Kidney epithelial cell (primary cell): ENCODE results near the gene SNAPC3. TPM values are rescaled to one million over a fixed set of nuclear protein-coding genes. Genes with fewer than 3 reads are reported as not detected.
A peak's percentile ranks its signal among the peaks of the same experiment; 100 is the strongest.
"Not testable (repeated sequence)": the region's sequence is repeated elsewhere in the genome, so short reads cannot be mapped to it uniquely, and the experiment has no call there.

Experiments
- DNase-seq: peaks from one replicate; pipeline ENCODE4 v3.0.0-alpha.2; 2010; ENCODE audit warnings: low read depth
- H3K27me3 ChIP-seq: 2 replicates; pipeline ENCODE4 v1.6.0; 2011; ENCODE audit warnings: low read length; ENCODE audit not compliant: control insufficient read depth, insufficient read depth
- H3K36me3 ChIP-seq: 2 replicates; pipeline ENCODE4 v1.5.1; 2011; ENCODE audit warnings: low read length; ENCODE audit not compliant: control insufficient read depth, insufficient read depth
- H3K4me3 ChIP-seq: 2 replicates; pipeline ENCODE4 v1.5.1; 2011; ENCODE audit warnings: low read depth, mild to moderate bottlenecking, control low read depth, low read length
- total RNA-seq: library from RNA; depleted of rRNA; stranded (reverse); fragments of >200 nt; gene quantifications from 2 replicates; pipeline ENCODE4 v1.2.3, GENCODE V29; 2015
- TF ChIP-seq, protein P1 (sequence below): IDR thresholded peaks from 2 replicates; pipeline ENCODE4 v1.5.1; 2011; ENCODE audit warnings: mild to moderate bottlenecking, moderate library complexity, low read length, control low read depth, inconsistent platforms; ENCODE audit not compliant: insufficient read depth, poor library complexity, severe bottlenecking

SNAPC3 gene
- total RNA-seq, 1 donor from 2014 or later, result 23.2 TPM

DNA sequence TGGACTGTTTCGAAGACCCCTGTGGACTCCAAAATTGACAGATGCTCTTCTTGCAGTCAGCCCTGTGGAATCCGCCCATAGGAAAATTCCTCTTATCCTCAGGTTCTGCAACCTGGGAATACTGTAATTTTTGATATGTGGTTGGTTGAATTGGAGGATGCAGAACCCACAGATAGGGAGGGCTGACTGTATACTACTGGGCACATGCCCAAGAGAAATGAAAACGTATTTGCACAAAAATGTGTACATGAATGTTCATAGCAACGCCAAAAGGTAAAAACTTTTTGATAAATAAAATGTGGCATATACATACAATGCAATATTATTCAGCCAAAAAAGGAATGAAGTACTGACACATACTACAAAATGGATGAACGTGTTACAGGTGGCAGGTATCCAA, 1.9 kb upstream of the SNAPC3 start:
- H3K27me3 ChIP-seq, result no peaks in the 10 kb centered on the region
- H3K4me3 ChIP-seq, result no peak overlapping the region
- DNase-seq, result no peak
- TF ChIP-seq, protein P1, sequence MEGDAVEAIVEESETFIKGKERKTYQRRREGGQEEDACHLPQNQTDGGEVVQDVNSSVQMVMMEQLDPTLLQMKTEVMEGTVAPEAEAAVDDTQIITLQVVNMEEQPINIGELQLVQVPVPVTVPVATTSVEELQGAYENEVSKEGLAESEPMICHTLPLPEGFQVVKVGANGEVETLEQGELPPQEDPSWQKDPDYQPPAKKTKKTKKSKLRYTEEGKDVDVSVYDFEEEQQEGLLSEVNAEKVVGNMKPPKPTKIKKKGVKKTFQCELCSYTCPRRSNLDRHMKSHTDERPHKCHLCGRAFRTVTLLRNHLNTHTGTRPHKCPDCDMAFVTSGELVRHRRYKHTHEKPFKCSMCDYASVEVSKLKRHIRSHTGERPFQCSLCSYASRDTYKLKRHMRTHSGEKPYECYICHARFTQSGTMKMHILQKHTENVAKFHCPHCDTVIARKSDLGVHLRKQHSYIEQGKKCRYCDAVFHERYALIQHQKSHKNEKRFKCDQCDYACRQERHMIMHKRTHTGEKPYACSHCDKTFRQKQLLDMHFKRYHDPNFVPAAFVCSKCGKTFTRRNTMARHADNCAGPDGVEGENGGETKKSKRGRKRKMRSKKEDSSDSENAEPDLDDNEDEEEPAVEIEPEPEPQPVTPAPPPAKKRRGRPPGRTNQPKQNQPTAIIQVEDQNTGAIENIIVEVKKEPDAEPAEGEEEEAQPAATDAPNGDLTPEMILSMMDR, result no peak
- no peaks in the 10 kb centered on the region for H3K36me3 ChIP-seq

DNA sequence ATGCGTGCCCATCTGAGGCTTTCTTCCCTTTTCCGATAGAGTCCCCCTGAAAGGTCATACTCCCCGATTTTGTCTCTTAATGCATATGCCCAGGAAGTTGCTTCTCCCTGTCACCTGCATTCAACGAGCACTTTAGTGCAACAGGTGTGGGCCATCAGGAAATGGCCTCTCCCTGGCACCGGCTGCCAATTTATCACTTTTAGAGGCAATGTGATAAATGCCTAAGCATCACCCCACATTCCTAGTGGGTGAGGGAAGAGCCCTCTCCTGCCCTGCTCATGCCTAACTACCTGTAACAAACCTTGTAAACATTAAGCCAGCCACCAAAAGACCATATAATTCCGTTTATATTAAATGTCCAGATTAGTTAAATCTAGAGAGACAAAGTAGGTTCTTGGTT, 1.1 kb upstream of the SNAPC3 start:
- TF ChIP-seq, protein P1, result no peak
- no peaks in the 10 kb centered on the region for H3K36me3 ChIP-seq
- H3K4me3 ChIP-seq, result no peak overlapping the region
- DNase-seq, result no peak
- no peaks in the 10 kb centered on the region for H3K27me3 ChIP-seq

DNA sequence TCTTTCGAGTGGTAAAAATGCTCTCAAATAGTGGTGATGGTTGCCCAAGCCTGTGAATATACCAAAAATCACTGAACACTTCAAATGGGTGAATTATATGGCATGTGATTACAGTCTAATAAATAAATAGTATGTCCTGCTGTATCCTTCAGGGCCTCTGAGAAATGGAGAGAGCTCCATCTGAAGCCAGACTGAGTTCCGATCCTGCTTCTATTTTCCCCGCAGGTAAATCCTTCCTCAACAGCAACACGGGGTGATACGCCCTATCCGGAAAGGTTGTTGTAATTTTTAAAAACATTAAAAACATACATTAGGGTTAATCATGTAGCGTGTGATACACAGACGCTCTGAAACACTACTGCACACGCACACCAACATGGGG, 695 bp upstream of the SNAPC3 start:
- Histone ChIP-seq H3K4me3 (peak overlapping the region; percentile 74), H3K36me3 (no peaks in the 10 kb centered on the region), H3K27me3 (no peaks in the 10 kb centered on the region)
- DNase-seq, result no peak
- TF ChIP-seq, protein P1, result no peak

DNA sequence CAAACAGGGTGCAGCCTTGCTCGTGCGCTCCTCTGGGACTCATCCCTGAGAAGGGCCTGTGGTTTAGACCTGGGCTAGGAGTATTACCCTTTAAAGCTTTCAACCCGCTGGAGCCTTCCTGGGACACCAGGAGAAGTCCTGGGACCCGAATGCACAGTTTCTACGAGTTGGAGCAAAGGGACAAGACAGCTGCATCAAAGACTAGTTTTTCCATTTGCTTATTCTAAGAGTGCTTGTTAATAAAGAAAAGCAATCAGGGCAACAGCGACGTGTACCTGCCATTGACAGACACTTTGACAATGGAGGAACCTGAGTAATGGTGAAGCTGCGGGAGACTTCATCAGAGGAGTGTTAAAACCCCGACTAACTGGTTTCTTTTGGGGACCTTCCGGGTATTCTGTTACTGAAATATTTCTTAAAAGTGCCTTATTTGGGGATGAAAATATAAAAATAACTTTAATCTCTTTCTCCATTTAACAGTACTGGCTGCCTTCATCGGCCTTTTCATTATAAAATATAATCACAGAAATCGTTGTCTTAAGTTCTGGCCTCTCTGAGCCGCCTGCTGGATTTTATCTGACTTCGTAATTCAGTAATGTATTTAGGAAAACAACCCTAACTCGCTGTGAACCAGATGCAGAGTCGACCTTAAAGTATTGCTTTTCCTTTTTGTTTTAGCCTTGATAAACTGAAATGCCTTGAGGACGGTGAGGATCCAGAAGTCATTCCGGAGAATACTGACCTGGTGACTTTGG, 732 bp downstream of the SNAPC3 start:
- Histone ChIP-seq H3K4me3 (peak overlapping the region; percentile 74), H3K27me3 (no peaks in the 10 kb centered on the region), H3K36me3 (no peaks in the 10 kb centered on the region)
- DNase-seq, result no peak
- TF ChIP-seq, protein P1, result peak; percentile 15

DNA sequence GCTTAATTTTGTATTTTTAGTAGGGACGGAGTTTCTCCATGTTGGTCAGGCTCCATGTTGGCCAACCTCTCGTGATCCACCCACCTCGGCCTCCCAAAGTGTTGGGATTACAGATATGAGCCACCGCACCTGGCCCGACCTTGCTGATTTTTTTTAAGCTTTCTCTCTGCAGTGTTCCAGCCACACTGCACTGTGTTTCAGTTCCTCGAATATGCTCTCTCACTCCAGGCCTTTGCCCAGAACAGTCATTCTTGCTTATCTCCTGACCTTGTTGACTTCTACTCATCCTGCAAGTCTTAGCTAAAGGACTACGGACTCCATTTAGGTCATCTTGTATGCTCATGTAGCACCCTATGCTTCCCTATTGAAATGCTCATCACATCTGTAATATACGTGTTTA, 3.3 kb downstream of the SNAPC3 start:
- Histone ChIP-seq H3K4me3 (no peak overlapping the region), H3K36me3 (no peaks in the 10 kb centered on the region), H3K27me3 (no peaks in the 10 kb centered on the region)
- no peak for DNase-seq
- TF ChIP-seq, protein P1, result no peak

DNA sequence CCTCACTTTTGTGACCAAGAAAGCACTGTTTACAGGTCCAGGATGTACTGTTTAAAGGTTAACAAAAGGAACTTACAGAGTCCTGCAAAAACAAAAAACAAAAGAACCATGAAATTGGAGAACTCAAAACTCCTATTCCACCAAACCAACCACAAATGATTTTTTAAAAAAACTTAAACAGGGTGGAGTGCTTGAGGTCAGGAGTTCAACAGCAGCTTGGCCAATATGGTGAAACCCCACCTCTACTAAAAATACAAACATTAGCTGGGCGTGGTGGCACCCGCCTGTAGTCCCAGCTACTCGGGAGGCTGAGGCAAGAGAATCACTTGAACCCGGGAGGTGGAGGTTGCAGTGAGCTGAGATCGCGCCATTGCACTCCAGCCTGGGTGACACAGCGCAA, 5.0 kb downstream of the SNAPC3 start:
- H3K27me3 ChIP-seq, H3K4me3 ChIP-seq, H3K36me3 ChIP-seq, DNase-seq: not testable (repeated sequence)
